NCI-H524 (cell line): ENCODE measurements around the gene SMIM7.
"Not testable (repeated sequence)": the region's sequence is repeated elsewhere in the genome, so short reads cannot be mapped to it uniquely, and the experiment has no call there.

Experiments
- DNase-seq, 2 experiments: peaks; one replicate each; lab custom pipeline; 2025; lab: John Stamatoyannopoulos, UW

Gene SMIM7

DNA sequence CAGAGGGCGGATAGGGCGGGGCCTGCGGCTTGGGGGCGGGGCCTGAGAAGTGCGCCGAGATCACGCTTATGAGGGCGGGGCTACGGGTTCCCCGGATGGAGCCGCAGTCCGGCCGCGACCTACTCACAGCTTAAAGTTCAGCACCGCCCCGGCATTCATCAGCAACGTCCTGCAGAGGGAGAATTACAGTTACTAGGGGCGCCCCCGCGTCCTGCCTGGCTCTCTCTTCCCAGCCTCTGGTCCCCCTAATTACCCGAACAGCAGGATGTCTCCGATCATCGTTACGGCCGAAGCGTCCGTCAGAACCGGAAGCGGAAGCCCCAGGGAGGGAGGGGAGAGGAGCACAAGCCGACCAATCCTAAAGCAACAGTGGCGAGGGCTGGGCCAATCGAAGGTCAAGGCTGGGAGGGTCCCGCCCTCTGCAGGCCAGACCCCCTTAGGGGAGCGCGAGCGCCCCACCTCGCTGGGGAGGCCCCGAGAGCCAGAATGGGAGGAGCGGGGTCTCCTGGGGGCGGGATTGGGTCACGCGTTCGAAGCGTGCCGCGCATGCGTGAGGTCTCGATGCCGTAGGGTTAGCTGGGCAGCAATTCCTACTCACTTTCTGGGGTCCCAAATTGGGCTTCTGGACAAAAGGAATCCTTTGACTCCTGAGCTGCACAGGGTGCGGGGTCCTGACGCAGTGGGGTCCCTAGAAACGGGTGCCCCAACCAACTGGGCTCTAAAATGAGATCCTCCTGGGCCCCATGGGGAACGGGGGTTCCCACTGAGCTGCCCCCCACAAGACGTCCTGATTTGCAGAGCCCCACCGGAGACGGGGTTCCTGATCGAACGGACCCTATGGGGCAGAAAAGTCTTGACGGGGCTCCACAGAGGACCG, at the start of gene SMIM7:
SMIM7 (minus strand) TSS at position 313 of the 877 bp plus-strand sequence; CDS start at position 279, 34 bp downstream.
- DNase-seq, result peak; percentile 99 to 100

DNA sequence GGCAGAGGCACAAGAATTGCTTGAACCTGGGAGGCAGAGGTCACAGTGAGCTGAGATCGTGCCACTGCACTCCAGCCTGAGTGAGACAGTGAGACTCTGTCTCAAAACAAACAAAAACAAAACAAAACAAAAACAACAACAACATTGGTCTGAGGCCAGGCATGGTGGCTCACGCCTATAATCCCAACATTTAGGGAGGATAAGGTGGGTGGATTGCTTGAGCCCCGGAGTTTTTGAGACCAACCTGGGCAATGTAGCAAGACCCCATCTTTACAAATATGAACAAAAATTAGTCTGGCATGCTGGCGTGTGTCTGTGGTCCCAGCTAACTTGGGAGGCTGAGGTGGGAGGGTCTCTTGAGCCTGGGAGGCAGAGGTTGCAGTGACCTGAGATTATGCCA, 43.7 kb upstream of the SMIM7 start:
- no peak for DNase-seq

DNA sequence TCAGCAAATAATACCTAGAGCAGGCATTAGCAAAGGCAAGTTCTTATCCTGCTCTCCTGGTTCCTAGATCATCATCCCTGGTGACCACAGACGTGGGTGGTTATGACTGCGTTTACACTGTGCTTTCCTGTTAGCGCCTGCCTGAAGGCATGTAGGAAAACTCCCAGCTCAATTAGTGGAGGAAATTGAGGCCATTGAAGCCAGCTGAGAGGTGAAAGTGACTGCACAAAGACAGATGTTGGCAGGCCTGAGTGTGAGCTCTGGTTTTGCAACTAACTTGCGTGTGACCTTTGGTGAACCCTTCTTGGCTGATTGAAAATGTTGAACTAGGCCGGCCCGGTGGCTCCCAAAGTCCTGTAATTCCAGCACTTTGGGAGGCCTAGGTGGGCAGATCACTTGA, 42.2 kb upstream of the SMIM7 start:
- no peak for DNase-seq

DNA sequence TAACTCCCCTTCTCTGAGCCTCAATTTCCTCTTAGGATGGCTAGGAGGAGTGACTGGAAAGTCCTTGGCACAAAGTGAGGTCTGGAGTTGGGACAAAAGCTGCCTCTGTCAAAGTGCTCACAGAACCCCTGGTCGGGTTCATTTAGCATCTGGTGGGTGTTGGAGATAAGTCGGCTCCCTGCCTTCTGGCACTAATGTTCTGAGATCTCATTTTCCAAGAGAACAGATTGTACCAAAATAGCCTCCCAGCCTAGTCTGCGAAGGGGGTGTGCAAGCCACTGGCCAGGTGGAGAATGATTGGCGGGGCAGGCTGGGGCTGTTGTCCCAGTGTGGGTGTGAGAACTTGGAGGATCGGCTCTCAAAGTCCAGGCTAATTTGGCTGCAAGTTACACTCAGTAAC, 39.0 kb upstream of the SMIM7 start:
- DNase-seq, result peak; percentile 46 to 85

DNA sequence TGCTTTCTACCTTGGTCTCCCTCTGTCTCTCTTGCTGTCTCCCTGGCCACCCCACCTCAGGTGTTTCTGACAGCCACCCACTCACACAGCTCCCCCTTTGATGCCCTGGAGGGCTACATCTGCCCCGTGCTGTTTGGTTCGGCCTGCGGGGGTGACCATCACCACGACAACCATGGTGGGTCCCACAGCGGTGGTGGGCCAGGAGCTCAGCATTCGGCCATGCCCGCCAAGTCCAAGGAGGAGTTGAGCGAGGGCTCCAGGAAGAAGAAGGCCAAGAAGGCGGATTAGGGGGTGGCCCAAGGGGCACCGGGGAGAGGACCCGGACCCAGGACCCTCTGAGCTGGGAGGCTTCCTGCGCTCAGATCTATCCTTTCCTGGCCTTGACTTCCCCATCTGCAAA, 28.1 kb upstream of the SMIM7 start:
- DNase-seq, result no peak

DNA sequence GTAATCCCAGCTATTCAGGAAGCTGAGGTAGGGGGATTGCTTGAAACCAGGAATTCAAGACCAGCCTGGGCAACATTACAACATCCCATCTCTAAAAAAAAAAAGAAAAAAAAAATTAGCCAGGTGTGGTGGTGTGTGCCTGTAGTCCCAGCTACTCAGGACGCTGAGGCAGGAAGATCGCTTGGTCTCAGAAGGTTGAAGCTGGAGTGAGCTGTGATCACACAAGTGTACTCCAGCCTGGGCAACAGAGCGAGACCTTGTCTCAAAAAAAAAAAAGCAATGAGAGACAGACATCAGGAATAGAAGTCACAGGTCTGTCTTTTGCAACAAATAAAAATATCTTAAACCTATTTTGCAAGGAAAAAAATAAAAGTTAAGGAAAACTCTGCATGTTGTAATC, 24.3 kb upstream of the SMIM7 start:
- DNase-seq, result no peak

DNA sequence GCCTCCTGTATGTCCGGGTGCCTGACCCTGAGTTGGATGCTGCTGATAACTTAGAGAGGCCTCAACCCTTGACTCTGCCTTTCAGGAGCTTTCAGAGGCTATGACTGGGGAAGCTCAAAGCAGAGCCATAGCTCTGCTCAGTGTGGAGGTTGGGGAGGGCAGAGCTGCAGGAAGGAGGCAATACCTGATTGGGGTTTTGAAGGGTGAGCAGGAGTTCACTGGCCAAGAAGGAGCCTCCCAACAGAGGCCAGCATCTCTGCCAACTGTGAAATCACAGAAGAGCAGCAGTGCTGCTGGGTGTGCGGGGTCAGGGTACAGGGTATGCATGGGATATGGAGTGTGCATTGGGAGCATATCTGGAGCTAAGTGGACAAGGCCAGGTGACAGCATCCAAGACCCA, 22.6 kb upstream of the SMIM7 start:
- no peak for DNase-seq

DNA sequence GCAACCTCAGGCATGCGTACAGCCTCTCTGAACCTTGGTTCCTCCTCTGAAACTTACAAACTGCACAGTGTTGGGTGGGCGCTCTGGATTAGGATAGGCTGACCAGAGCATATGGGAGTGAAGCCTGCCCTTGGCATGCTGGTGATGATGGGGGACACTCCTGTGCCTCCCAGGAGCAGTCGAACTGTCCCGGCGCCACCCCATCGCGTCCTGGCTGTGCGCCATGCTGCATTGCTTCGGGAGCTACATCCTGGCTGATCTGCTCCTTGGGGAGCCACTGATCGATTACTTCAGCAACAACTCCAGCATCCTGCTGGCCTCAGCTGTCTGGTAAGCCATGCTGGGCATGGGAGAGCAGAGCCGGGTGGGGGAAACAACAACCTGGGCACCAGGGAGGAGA, 19.9 kb upstream of the SMIM7 start:
- no peak for DNase-seq

DNA sequence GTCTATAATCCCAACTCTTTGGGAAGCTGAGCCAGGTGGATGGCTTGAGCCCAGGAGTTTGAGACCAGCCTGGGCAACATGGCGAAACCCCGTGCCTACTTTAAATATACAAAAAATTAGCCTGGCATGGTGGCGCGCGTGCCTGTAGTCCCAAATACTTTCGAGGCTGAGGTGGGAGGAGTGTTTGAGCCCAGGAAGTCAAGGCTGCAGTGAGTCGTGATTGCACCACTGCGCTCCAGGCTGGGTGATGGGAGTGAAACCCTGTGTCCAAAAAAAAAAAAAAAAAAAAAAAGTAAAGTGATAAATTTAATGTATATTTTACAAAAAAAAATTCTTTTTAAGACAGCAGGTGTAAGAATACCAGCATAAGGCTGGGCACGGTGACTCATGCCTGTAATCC, 18.6 kb upstream of the SMIM7 start:
- DNase-seq, result no peak

DNA sequence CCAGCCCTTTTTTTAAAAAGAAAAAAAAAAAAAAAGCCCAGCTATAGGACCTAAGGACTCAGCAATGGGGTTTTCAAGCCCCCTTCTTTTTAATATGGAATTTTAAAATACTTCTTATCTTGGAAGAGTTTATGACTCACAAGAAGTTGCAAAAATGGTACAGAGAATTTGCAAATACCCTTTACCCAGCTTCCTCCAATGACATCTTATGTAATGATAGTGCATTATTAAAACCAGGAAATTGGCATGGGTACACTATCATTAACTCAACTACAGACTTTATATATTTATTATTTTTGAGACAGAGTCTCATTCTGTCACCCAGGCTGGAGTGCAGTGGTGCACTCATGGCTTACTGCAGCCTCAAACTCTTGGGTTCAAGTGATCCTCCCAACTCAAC, 17.1 kb upstream of the SMIM7 start:
- no peak for DNase-seq

DNA sequence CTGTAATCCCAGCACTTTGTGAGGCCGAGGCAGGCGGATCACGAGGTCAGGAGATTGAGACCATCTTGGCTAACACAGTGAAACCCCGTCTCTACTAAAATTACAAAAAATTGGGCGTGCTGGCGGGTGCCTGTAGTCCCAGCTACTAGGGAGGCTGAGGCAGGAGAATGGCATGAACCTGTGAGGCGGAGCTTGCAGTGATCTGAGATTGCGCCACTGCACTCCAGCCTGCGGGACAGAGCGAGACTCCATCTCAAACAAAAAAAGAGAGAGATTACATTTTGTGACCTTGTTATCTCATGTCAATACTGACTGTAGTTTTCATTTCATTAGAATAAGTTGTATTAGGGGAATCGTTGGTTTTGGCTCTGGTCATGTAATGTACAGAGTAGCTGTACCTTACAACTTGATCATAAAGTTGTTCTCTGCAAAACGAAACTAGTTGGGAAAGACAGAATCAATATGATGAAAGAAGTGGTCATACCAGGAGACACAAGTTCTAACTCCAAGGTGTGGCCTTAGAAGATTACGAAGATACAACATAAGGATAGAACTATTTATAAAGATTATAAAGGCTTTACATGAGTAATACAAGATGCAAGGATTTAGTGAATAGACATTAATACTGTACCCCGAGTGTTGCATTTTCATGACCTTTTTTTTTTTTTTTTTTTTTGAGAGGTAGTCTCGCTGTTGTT, 16.3 kb upstream of the SMIM7 start:
- DNase-seq, result no peak

DNA sequence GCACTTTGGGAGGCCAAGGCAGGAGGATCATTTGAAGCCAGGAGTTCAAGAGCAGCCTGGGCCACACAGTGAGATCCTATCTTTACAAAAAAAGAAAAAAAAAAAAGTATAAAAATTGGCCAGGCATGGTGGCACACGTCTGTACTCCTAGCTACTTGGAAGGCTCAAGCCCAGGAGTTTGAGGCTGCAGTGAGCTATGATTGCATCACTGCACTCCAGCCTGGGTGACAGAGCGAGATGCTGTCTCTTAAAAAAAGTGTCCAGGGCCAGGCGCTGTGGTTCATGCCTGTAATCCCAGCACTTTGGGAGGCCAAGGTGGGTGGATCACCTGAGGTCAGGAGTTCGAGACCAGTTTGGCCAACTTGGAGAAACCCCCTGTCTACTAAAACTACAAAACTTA, 13.9 kb upstream of the SMIM7 start:
- not testable (repeated sequence) for DNase-seq

DNA sequence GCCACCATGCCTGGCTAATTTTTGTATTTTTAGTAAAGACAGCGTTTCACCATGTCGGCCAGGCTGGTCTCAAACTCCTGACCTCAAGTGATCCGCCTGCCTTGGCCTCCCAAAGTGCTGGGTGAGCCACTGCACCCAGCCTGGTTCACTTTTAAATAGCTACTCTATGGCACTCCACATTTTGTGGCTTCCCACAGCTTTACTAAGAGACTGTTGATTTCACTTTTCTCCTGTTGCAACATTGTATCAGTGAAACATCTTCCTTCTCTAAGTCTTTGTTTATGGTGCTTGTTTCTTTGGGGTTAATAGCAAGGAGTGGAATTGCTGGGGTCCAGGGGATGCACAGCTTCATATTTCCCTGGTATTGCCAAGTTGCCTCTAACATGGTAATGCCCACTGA, 13.3 kb upstream of the SMIM7 start:
- DNase-seq, result no peak

DNA sequence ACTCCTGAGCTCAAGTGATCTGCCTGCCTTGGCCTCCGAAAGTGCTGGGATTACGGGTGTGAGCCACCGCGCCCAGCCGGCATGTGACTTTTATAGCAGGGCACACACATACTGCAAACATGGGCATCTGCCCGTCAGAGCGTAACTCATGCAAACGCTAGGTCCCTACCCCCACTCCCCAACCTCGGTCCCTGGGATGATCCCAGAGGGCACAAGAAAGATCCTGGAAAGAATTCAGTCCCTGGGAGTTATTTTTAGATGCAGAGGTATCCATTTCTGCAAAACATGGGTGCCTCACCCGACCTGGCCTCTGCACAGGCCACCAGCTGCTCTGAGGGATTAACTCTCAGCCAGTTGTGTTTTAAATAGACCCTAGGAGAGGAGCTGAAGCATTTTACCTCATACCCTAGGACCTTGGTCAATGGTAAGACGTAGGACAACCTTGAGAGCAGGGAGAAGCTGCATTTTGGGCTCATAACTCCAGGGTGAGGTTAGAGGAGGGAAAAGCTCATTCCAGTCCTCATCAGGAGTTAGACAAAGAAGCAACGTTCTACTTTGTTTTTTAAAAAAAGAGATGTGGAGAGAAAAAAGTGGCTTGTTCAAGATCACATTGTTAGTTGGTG, 11.8 kb upstream of the SMIM7 start:
- DNase-seq, result no peak

DNA sequence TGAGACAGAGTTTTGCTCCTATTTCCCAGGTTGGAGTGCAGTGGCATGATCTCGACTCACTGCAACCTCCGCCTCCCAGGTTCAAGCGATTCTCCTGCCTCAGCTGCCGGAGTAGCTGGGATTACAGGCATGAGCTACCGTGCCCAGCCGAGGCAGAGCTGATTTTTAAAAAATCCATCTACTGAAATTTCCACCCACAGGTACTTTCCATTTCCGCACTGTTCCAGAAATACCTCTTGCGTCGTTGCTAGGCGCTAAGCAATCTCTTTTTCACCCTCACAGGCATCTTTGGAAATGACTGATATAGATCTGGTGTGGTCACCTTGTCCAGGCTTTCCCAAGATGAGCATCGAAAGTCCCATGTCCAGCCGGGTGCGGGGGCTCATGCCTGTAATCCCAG, 10.3 kb upstream of the SMIM7 start:
- DNase-seq, result no peak

DNA sequence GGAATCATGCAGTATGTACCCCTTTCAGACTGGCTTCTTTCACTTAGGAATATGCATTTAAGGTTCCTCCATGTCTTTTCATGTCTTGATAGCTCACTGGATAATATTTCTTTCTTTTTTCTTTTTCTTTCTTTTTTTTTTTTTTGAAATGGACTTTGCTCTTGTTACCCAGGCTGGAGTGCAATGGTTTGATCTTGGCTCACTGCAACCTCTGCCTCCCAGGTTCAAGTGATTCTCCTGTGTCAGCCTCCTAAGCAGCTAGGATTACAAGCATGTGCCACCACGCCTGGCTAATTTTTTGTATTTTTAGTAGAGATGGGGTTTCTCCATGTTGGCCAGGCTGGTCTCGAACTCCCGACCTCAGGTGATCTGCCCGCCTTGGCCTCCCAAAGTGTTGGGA, 8.8 kb upstream of the SMIM7 start:
- DNase-seq, result not testable (repeated sequence)

DNA sequence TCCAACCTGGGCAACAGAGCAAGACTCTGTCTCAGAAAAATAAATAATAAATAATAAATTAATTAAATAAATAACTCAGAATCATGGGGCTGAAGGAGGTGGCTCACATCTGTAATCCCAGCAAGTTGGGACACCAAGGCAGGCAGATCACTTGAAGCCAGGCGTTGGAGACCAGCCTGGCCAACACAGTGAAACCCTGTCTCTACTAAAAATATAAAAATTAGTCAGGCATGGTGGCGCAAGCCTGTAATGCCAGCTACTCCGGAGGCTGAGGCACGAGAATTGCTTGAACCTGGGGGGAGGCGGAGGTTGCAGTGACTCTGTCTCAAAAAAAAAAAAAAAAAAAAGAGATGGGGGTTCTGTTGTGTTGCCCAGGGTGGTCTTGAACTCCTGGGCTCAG, 8.2 kb upstream of the SMIM7 start:
- no peak for DNase-seq

DNA sequence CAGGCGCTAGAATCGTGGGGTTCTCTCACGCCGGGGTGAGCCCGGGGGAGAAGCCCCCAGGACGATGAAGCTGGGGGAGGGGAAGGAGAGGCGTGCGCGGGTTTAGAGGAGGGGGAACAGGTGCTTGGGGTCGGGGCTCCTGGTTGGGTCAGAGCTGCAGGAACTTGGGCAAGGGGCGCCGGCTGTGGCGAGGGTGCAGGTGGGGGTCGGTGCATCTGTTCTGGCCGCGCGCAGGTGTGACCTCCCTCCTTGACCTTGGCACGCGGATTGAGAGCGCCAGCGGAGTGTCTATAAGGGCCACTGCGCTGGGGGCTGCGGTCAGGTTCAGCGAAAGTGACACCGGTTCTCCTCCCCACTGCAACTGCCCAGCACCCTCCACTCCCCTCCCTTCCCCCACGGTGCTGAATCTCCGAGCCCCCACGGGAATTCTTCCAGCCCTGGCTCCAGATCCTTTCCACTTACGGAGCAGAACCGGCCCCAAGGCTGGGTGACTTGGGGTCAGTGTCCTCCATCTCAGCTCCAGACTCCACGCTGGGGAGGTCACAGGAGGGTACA, 1.6 kb upstream of the SMIM7 start:
- peak in 1 of 2 experiments; percentile 27 for DNase-seq

DNA sequence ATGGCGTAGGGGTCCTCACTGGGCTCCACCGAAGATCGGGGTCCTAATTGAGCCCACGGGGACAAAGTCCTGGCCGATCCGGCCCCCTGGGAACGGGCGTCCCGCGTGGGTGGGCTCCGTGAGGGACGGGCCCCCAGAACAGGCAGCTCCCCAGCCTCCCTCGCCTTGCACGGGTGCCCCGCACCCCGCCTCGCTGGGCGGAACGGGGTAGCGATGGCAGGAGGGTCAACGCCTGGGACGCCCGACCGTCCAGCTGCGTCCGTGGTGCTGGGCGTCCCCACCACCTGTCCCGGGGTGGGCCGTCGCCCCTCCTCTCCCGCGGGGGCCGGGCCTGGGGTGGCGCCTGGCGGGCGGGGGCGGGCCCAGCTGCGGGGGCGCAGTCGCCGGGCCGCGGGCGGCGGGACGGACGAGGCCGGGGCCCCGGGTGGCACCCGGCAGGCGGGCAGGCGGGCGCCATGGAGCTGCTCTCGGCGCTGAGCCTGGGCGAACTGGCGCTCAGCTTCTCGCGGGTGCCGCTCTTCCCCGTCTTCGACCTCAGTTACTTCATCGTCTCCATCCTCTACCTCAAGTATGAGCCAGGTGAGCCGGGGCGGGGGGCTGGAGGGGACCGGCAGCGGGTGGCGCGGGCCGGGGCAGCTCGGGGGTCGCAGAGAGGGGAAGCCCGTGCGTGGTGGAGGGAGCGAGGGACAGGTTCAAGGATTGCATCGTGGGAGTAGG, 977 bp upstream of the SMIM7 start, which contains the start of gene TMEM38A:
TMEM38A (plus strand) TSS at position 377 of the 717 bp plus-strand sequence; CDS start at position 456, 79 bp downstream.
- DNase-seq, result peak in 1 of 2 experiments; percentile 63

DNA sequence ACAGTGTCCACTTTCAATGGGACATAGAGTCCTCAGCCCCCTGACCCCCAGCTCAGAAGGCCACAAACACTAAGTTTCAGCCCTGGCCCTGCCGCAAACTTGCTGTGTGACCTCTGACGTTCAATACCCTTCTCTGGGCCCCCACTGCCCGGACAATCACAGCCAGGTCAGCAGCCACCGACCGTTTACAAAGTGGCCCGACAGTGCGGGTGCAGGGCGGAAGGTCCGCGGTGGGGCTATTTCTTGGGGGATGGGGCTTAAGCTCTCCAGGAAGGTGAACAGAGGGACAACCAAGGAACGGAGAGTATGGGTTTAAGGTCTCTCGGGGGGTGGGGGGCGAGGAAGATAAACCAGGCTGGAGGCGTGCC, 496 bp downstream of the SMIM7 start:
- DNase-seq, result no peak

DNA sequence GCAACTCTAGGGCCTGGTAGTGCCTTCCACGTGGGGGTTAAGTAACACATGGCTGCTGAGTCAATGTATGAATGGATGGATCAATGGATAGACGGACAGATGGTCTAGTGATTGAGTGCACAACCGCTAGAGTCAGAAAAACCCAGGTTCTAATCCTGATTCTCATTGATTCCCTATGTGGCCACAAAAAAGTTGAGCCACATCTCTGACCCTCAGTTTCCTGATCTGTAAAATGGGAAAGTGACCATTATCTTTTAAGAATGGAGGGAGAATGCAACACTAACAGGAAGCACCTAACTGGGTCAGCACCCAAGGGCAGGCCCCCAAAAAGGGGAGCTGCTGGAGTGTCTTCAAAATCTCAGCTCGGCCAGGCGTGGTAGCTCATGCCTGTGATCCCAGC, 2.6 kb downstream of the SMIM7 start:
- DNase-seq, result no peak

DNA sequence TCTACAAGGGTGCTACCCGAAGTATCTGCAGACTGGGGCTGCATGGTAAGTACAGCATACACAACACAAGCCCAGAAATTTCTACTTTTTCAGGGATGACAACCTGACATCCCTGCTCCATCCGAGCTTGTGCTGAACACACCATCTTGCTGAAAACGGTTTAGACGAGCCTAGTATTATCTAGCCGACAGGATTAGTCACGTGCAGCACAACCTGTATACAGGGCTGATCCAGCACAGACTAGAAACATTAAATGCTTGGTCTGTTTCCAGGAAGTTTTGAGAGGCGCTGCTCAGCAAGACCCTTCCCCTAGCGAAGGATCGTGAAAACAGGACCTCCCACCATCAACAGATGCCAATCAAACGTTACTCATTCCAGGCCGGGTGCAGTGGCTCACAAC, 4.2 kb downstream of the SMIM7 start:
- no peak for DNase-seq
